HepG2 (cell line): ENCODE measurements around the gene SCAMP3. TPM values are rescaled to one million over a fixed set of nuclear protein-coding genes. Genes with fewer than 3 reads are reported as not detected.

Experiments
- EP300 ChIP-seq, 3 experiments: sonication (generic) in 1 of 3; formaldehyde crosslinking in 1 of 3; IDR thresholded peaks; 2 replicates each; pipeline versions ENCODE4 v1.5.1 to v1.6.1; 2011 to 2020; ENCODE audit warnings: low read depth in 2 of 3, low read length in 2 of 3, borderline replicate concordance in 1 of 3, improper control_type of control experiment in 1 of 3, mild to moderate bottlenecking in 1 of 3, missing genetic modification reagents in 1 of 3, moderate library complexity in 1 of 3
- MIER2 ChIP-seq: IDR thresholded peaks from 2 replicates; pipeline ENCODE4 v1.6.1; 2016; ENCODE audit warnings: missing biosample characterization, missing genetic modification reagents
- MYC ChIP-seq: sonication (generic); formaldehyde crosslinking; IDR thresholded peaks from 2 replicates; pipeline ENCODE4 v1.9.0; 2021; ENCODE audit warnings: missing genetic modification reagents, borderline replicate concordance
- PRMT3 ChIP-seq: sonication (generic); formaldehyde crosslinking; IDR thresholded peaks from 2 replicates; pipeline ENCODE4 v1.8.1; 2022; ENCODE audit warnings: low read depth, mild to moderate bottlenecking, moderate library complexity, missing genetic modification reagents, borderline replicate concordance
- SNAI1 ChIP-seq: sonication (generic); formaldehyde crosslinking; IDR thresholded peaks from 2 replicates; pipeline ENCODE4 v1.5.0; 2020; ENCODE audit warnings: mild to moderate bottlenecking, missing genetic modification reagents, borderline replicate concordance
- ZNF251 ChIP-seq: sonication (generic); formaldehyde crosslinking; IDR thresholded peaks from 2 replicates; pipeline ENCODE4 v1.9.0; 2021; ENCODE audit warnings: mild to moderate bottlenecking, missing genetic modification reagents
- ZNF281 ChIP-seq: sonication (generic); formaldehyde crosslinking; IDR thresholded peaks from 2 replicates; pipeline ENCODE4 v1.4.0; 2020; ENCODE audit warnings: missing genetic modification reagents, borderline replicate concordance
- ZNF792 ChIP-seq: IDR thresholded peaks from 2 replicates; pipeline ENCODE4 v1.6.1; 2016
- ZSCAN21 ChIP-seq: sonication (generic); formaldehyde crosslinking; IDR thresholded peaks from 2 replicates; pipeline ENCODE4 v1.8.0; 2022; ENCODE audit warnings: mild to moderate bottlenecking, missing genetic modification reagents, moderate library complexity, borderline replicate concordance
- ZSCAN31 ChIP-seq: sonication (generic); formaldehyde crosslinking; IDR thresholded peaks from 2 replicates; pipeline ENCODE4 v1.5.0; 2020; ENCODE audit warnings: low read depth, mild to moderate bottlenecking, missing genetic modification reagents
- polyA plus RNA-seq, 8 experiments: library from polyadenylated mRNA; depleted of rRNA in 3 of 8; stranded (reverse) in 7 of 8; unstranded in 1 of 8; fragments of >200 nt; fragmentation: Illumina TruSeq in 4 of 8; extraction: Trizol in 4 of 8; gene quantifications; 2 replicates each; pipeline versions ENCODE4 v1.2.1 to v1.2.3, GENCODE V29; 2011 to 2016; ENCODE audit warnings: low read depth in 4 of 8, missing spikeins in 1 of 8, mixed read lengths in 1 of 8; ENCODE audit not compliant: insufficient read depth in 1 of 8
- total RNA-seq, 5 experiments: library from RNA; depleted of rRNA; stranded (reverse); fragments of >200 nt; fragmentation: Illumina TruSeq; extraction: Trizol; gene quantifications; 2 replicates each; pipeline ENCODE4 v1.2.3, GENCODE V29; 2016; ENCODE audit warnings: low read depth in 1 of 5
- TF ChIP-seq, protein P1 (sequence below): sonication (generic); formaldehyde crosslinking; IDR thresholded peaks from 2 replicates; pipeline ENCODE4 v1.5.0; 2020; ENCODE audit warnings: mild to moderate bottlenecking, missing genetic modification reagents, borderline replicate concordance
- TF ChIP-seq, protein P2 (sequence below), 2 experiments: IDR thresholded peaks; 2 replicates each; pipeline ENCODE4 v1.6.1; 2011 to 2012; ENCODE audit warnings: low read length in 2 of 2, borderline replicate concordance in 1 of 2, low read depth in 1 of 2, mild to moderate bottlenecking in 1 of 2, moderate library complexity in 1 of 2
- TF ChIP-seq, protein P3 (sequence below): sonication (generic); formaldehyde crosslinking; IDR thresholded peaks from 2 replicates; pipeline ENCODE4 v1.5.0; 2020; ENCODE audit warnings: mild to moderate bottlenecking, missing genetic modification reagents, borderline replicate concordance

SCAMP3 gene
- total and polyA plus RNA-seq, 2 of the 13 experiments (the other 11 are each of a cell fraction or from before 2014, with no cell fraction given) = 46.8 to 83.3 TPM

GRCh38 chr1:155277902-155278688 is 15.9 kb upstream of the SCAMP3 start (continued):
- TF ChIP-seq, protein P1, sequence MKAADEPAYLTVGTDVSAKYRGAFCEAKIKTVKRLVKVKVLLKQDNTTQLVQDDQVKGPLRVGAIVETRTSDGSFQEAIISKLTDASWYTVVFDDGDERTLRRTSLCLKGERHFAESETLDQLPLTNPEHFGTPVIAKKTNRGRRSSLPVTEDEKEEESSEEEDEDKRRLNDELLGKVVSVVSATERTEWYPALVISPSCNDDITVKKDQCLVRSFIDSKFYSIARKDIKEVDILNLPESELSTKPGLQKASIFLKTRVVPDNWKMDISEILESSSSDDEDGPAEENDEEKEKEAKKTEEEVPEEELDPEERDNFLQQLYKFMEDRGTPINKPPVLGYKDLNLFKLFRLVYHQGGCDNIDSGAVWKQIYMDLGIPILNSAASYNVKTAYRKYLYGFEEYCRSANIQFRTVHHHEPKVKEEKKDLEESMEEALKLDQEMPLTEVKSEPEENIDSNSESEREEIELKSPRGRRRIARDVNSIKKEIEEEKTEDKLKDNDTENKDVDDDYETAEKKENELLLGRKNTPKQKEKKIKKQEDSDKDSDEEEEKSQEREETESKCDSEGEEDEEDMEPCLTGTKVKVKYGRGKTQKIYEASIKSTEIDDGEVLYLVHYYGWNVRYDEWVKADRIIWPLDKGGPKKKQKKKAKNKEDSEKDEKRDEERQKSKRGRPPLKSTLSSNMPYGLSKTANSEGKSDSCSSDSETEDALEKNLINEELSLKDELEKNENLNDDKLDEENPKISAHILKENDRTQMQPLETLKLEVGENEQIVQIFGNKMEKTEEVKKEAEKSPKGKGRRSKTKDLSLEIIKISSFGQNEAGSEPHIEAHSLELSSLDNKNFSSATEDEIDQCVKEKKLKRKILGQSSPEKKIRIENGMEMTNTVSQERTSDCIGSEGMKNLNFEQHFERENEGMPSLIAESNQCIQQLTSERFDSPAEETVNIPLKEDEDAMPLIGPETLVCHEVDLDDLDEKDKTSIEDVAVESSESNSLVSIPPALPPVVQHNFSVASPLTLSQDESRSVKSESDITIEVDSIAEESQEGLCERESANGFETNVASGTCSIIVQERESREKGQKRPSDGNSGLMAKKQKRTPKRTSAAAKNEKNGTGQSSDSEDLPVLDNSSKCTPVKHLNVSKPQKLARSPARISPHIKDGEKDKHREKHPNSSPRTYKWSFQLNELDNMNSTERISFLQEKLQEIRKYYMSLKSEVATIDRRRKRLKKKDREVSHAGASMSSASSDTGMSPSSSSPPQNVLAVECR (CRISPR knock-in tag) = peak; percentile 65
- TF ChIP-seq MIER2 (CRISPR knock-in tag) = peak; percentile 92
- TF ChIP-seq SNAI1 = peak; percentile 70; the same call in 1 of the 2 replicates
- TF ChIP-seq, protein P2, sequence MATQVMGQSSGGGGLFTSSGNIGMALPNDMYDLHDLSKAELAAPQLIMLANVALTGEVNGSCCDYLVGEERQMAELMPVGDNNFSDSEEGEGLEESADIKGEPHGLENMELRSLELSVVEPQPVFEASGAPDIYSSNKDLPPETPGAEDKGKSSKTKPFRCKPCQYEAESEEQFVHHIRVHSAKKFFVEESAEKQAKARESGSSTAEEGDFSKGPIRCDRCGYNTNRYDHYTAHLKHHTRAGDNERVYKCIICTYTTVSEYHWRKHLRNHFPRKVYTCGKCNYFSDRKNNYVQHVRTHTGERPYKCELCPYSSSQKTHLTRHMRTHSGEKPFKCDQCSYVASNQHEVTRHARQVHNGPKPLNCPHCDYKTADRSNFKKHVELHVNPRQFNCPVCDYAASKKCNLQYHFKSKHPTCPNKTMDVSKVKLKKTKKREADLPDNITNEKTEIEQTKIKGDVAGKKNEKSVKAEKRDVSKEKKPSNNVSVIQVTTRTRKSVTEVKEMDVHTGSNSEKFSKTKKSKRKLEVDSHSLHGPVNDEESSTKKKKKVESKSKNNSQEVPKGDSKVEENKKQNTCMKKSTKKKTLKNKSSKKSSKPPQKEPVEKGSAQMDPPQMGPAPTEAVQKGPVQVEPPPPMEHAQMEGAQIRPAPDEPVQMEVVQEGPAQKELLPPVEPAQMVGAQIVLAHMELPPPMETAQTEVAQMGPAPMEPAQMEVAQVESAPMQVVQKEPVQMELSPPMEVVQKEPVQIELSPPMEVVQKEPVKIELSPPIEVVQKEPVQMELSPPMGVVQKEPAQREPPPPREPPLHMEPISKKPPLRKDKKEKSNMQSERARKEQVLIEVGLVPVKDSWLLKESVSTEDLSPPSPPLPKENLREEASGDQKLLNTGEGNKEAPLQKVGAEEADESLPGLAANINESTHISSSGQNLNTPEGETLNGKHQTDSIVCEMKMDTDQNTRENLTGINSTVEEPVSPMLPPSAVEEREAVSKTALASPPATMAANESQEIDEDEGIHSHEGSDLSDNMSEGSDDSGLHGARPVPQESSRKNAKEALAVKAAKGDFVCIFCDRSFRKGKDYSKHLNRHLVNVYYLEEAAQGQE (IDR thresholded peaks at IDR 0.05; ENCODE audit: borderline replicate concordance in 1 of 2, low read depth in 1 of 2, low read length in 2 of 2) = peak; percentile 88 to 96
- no peak for TF ChIP-seq PRMT3 (CRISPR knock-in tag)
- TF ChIP-seq EP300 (IDR thresholded peaks at IDR 0.05; ENCODE audit: low read depth in 2 of 2, low read length in 2 of 2) = no peak
- TF ChIP-seq EP300 (CRISPR knock-in tag; IDR thresholded peaks at IDR 0.05; ENCODE audit: borderline replicate concordance) = no peak
- peak; percentile 79 for TF ChIP-seq ZNF281 (CRISPR knock-in tag)
- no peak for TF ChIP-seq ZSCAN31 (CRISPR knock-in tag)
- TF ChIP-seq, protein P3, sequence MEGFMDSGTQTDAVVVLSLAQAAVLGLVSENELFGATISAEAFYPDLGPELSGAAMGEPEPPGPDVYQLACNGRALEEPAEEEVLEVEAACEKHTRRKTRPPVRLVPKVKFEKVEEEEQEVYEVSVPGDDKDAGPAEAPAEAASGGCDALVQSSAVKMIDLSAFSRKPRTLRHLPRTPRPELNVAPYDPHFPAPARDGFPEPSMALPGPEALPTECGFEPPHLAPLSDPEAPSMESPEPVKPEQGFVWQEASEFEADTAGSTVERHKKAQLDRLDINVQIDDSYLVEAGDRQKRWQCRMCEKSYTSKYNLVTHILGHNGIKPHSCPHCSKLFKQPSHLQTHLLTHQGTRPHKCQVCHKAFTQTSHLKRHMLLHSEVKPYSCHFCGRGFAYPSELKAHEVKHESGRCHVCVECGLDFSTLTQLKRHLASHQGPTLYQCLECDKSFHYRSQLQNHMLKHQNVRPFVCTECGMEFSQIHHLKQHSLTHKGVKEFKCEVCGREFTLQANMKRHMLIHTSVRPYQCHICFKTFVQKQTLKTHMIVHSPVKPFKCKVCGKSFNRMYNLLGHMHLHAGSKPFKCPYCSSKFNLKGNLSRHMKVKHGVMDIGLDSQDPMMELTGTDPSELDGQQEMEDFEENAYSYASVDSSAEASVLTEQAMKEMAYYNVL = 0 out of 2 replicates have a peak, but pooled peaks have one; percentile 33
- TF ChIP-seq ZNF792 = no peak
- no peak for TF ChIP-seq ZNF251 (CRISPR knock-in tag)
- no peak for TF ChIP-seq MYC (CRISPR knock-in tag)
- TF ChIP-seq ZSCAN21 (CRISPR knock-in tag) = 0 out of 2 replicates have a peak, but pooled peaks have one; percentile 10
